ENCODE data around the gene ZNF608.

- TF ChIP-seq TAF1 (IDR thresholded peaks at IDR 0.05; ENCODE audit: low read depth, low read length) (no peak), POLR2AphosphoS5 (IDR thresholded peaks at IDR 0.05; ENCODE audit: low read depth, low read length) (no peak), POLR2A (IDR thresholded peaks at IDR 0.05; ENCODE audit: low read depth, low read length) (no peak), PAX5 (IDR thresholded peaks at IDR 0.05; ENCODE audit: insufficient read depth, low read length, severe bottlenecking) (no peak), POU2F2 (IDR thresholded peaks at IDR 0.05; ENCODE audit: low read depth, low read length) (no peak), SPI1 (IDR thresholded peaks at IDR 0.05; ENCODE audit: low read depth, low read length) (no peak)
These were observed 25.8 kb downstream of the ZNF608 start for GRCh38 chr5:124720593-124720992.

Data from GM12891 (cell line).